Measurements from ENCODE around the gene ANKRD42.

ANKRD42 gene

DNA sequence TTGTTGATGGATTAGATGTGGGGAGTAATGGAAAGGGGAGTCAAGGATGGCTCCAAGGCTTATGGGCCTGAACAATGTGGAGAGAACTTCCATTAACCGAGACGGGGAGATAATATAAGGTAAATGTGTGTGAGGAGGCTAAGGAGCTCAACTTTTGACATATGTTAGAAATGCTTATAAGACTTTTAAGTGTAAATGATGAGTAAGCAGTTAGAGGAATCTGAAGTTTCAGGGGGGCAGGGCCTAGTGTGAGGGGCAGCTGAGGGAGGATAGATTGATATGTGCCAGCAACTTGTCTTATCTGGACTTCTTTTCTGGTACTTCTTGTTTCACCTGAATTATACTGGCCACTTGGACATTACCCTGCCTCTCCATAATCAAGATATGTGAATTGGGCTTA, 29.9 kb downstream of the ANKRD42 start:
- TF ChIP-seq, protein P1, sequence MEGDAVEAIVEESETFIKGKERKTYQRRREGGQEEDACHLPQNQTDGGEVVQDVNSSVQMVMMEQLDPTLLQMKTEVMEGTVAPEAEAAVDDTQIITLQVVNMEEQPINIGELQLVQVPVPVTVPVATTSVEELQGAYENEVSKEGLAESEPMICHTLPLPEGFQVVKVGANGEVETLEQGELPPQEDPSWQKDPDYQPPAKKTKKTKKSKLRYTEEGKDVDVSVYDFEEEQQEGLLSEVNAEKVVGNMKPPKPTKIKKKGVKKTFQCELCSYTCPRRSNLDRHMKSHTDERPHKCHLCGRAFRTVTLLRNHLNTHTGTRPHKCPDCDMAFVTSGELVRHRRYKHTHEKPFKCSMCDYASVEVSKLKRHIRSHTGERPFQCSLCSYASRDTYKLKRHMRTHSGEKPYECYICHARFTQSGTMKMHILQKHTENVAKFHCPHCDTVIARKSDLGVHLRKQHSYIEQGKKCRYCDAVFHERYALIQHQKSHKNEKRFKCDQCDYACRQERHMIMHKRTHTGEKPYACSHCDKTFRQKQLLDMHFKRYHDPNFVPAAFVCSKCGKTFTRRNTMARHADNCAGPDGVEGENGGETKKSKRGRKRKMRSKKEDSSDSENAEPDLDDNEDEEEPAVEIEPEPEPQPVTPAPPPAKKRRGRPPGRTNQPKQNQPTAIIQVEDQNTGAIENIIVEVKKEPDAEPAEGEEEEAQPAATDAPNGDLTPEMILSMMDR (IDR thresholded peaks at IDR 0.05; ENCODE audit: low read depth, low read length) = no peak
- DNase-seq (ENCODE audit: low read depth in 2 of 2) = no peak
- no peak overlapping the region for H3K4me3 ChIP-seq (replicated peaks in 1 of 2; ENCODE audit: low read depth in 2 of 2, low read length in 2 of 2)

DNA sequence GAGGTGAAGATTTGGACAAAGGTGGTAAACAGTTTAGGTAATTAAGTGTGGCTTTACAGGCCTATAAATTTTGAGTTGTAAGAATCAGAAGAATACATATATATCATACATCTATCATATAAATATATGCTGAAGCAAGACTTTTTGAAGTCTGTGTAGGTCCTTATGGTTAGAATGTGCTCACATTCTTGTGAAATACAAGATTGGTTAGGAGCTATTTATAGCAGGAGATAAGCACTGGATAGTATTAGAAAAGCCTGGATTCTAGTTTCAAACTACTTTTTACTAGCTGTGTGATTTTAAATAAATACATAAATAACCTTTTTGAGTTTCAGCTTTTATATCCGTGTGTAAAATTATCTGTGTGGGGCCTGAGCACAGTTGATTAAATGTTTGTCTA, 42.3 kb downstream of the ANKRD42 start:
- no peak overlapping the region for H3K4me3 ChIP-seq (replicated peaks in 1 of 2; ENCODE audit: low read depth in 2 of 2, low read length in 2 of 2)
- TF ChIP-seq, protein P1 (IDR thresholded peaks at IDR 0.05; ENCODE audit: low read depth, low read length) = no peak
- DNase-seq (ENCODE audit: low read depth in 2 of 2) = peak in 1 of 2 donors; percentile 38

DNA sequence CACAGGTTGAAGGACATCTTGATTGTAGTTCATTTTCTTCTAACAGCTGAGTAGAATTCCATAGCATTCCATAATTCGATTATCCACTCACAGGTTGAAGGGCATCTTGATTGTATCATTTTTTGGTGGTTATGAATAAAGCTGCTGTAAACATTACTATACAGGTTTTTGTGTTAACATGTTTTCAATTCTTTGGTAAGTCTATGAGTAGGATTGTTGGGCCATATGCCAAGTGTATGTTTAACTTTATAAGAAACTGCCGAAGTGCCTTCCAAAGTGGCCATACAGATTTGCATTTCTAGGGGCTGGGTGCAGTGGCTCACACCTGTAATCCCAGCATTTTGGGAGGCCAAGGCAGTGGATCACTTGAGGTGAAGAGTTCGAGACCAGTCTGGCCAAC, 44.6 kb downstream of the ANKRD42 start:
- TF ChIP-seq, protein P1 (IDR thresholded peaks at IDR 0.05; ENCODE audit: low read depth, low read length) = no peak
- H3K4me3 ChIP-seq (replicated peaks in 1 of 2; ENCODE audit: low read depth in 2 of 2, low read length in 2 of 2) = no peak overlapping the region
- no peak for DNase-seq (ENCODE audit: low read depth in 2 of 2)

DNA sequence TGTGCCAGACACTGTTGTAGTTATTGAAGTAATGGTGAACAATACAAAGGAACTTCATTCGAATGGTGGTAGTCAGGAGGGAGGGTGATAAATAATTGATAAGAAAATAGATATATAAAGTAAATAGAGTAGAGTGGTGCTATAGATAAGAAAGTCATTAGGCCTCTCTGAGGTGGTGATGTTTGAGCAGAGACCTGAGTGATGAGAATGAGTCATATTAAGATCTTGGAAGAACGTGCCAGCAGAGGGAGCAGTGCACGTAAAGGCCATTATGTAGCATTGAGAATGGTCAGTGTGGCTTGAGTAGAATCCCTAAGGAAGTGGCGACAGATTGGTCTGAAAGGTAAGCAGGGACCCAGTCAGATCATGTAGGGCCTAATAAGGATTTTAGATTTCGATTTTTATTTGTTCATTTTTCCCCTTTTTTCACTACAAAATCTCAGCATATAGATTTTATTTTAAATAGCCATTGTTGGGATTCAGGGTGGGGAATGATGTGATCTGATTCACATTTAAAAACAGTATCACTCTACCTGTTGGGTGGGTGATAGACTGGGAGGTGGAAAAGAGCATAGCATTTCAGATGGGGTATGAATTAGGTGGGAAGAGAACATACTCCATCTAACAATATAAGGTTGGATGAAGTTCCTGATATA, 47.9 kb downstream of the ANKRD42 start:
- TF ChIP-seq, protein P1 (IDR thresholded peaks at IDR 0.05; ENCODE audit: low read depth, low read length) = peak; percentile 57

DNA sequence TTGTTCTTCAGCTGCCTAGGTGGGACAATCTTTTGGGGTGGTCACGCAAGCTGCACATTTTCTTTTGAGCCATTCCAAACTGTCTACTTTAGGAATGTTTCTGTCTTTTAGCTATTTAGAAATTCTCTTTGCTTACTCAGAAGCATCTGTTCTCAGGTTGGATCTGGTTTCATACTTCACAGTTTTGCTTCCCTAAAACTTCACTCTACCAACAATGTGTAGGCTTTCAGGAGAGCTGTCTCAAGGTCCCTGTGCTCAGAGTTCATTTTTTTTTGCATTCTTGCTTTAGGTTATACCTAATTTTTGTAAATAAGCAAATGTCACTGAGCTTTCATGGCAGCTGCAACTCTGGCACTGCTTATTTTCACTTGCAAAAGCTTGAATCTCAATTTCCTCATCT, 55.9 kb downstream of the ANKRD42 start:
- TF ChIP-seq, protein P1 (IDR thresholded peaks at IDR 0.05; ENCODE audit: low read depth, low read length) = no peak
- DNase-seq (ENCODE audit: low read depth in 2 of 2) = no peak

More for the DNA sequence above, 47.9 kb downstream of the ANKRD42 start:
- DNase-seq (ENCODE audit: low read depth in 2 of 2) = peak; percentile 66 to 77
- H3K4me3 ChIP-seq (replicated peaks in 1 of 2; ENCODE audit: low read depth in 2 of 2, low read length in 2 of 2) = no peak overlapping the region

DNA sequence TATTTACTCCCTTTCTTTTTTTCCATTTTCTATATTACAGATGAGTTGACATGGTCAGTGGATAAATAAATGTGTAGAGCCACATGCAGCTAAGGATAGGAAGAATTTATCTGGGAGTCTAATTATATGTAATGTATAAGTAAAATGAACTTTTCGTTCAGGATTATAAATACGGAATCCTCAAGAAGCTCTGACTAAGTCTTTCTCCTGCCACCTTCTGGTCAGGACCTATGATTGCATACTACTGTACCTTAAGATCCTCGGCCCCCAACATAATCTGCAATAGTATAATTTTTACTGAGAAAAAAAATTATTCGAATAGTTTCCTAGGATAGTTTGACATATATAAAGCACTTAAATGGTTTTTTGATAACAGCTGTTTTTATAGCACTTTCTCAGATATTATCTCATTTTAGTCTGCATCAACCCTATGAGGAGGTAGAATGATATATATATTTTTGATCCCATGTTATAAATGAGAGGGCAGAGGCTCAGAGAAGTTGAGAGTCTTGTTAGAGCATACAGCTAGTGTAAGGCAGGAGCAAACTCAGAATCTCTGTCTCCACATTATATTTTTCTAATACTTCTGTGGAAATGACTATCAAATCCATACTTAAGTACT, 56.6 kb downstream of the ANKRD42 start:
- TF ChIP-seq, protein P1 (IDR thresholded peaks at IDR 0.05; ENCODE audit: low read depth, low read length) = peak; percentile 75
- H3K4me3 ChIP-seq (replicated peaks in 1 of 2; ENCODE audit: low read depth in 2 of 2, low read length in 2 of 2) = no peak overlapping the region
- DNase-seq (ENCODE audit: low read depth in 2 of 2) = peak; percentile 75 to 76

More for the DNA sequence above, 55.9 kb downstream of the ANKRD42 start:
- no peak overlapping the region for H3K4me3 ChIP-seq (replicated peaks in 1 of 2; ENCODE audit: low read depth in 2 of 2, low read length in 2 of 2)

All from cardiac fibroblast (primary cell).